ENCODE data around the gene SCYL3.
"Not testable (repeated sequence)": the region's sequence is repeated elsewhere in the genome, so short reads cannot be mapped to it uniquely, and the experiment has no call there.

The SCYL3 gene

GRCh38 chr1:169811418-169812035, 82.2 kb downstream of the SCYL3 start:
- DNase-seq: not testable (repeated sequence)

- peak in 1 of 2 donors; percentile 18 for DNase-seq
Observed at GRCh38 chr1:169809370-169810095, 84.2 kb downstream of the SCYL3 start.

GRCh38 chr1:169804941-169805340, 88.8 kb downstream of the SCYL3 start:
- DNase-seq: no peak

- DNase-seq: peak in 1 of 2 donors; percentile 74
Observed at GRCh38 chr1:169802888-169803287, 90.8 kb downstream of the SCYL3 start.
